GF-D8 (cell line): Measurements from ENCODE around the gene TLR2.
A peak's percentile ranks its signal among the peaks of the same experiment; 100 is the strongest.

Experiments used
- DNase-seq: peaks from one replicate; lab custom pipeline; 2025; lab: John Stamatoyannopoulos, UW

Gene TLR2, protein sequence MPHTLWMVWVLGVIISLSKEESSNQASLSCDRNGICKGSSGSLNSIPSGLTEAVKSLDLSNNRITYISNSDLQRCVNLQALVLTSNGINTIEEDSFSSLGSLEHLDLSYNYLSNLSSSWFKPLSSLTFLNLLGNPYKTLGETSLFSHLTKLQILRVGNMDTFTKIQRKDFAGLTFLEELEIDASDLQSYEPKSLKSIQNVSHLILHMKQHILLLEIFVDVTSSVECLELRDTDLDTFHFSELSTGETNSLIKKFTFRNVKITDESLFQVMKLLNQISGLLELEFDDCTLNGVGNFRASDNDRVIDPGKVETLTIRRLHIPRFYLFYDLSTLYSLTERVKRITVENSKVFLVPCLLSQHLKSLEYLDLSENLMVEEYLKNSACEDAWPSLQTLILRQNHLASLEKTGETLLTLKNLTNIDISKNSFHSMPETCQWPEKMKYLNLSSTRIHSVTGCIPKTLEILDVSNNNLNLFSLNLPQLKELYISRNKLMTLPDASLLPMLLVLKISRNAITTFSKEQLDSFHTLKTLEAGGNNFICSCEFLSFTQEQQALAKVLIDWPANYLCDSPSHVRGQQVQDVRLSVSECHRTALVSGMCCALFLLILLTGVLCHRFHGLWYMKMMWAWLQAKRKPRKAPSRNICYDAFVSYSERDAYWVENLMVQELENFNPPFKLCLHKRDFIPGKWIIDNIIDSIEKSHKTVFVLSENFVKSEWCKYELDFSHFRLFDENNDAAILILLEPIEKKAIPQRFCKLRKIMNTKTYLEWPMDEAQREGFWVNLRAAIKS

DNA sequence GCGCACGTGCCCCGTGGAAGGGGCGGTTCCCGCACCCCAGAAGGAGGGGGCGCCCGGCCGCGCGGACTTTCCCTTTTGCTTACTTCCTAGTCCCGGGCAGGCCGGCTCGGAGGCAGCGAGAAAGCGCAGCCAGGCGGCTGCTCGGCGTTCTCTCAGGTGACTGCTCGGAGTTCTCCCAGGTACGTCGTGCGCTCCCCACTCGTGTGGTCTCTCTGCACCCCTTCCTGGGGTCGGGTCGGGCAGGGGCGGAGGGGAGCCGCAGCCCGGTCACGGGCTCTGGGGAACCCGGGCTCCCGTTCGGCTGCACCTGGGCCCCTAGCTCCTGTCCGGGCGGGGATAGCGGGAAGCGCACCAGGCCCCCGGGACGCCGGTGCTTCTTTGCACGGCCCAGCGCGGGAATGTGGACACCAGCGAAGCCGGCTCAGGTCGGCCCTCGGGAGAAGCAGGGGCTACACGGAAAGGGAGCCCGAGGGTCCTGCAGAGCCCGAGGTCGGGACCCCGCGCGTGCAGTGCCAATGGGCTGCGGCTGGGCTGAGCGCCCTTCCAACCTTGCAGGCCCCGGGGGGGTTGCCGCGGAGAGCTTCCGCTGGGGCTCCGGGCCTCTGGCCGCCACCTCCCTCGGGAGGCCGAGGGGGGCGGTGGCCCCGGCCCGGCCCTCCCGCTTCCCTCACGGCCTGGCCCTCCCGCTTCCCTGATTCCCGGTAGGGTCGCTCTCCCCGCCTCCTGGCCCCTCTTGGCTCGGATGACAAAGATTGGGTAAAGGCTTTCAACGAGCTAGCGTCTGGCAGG is at the start of gene TLR2:
TSS of gene TLR2 (plus strand) at position 99 of the 789 bp plus-strand sequence. CDS start 18,628 bp downstream, outside the sequence.
- no peak for DNase-seq

DNA sequence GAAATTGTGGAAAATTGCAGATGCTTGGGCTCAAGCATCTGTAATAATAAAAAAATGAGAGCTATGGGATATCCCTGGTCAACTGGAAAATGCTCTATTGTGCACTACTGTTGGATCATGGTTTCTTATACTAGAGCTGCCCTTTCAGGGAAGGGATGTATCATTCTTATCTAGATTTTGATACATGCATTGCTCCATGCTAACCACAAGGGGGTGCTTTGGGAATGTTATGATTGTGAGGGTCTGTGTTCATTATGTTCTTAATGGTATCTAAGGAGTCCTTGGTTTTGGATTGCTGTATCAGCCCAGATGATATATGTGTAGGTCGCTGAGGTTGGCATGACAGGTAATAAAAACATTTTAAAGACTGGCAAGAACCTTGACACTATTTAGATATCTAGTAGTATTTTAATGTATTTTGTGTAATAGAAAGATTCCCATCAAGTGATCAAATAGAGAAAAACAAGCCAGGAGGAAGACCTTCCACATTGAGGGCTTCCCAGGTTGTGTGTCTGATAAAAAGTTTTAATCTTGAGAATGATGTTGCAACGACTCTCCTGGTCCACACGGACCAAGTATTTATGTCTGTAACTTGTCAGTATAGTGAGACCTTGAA is 49.2 kb upstream of the TLR2 start:
- no peak for DNase-seq

DNA sequence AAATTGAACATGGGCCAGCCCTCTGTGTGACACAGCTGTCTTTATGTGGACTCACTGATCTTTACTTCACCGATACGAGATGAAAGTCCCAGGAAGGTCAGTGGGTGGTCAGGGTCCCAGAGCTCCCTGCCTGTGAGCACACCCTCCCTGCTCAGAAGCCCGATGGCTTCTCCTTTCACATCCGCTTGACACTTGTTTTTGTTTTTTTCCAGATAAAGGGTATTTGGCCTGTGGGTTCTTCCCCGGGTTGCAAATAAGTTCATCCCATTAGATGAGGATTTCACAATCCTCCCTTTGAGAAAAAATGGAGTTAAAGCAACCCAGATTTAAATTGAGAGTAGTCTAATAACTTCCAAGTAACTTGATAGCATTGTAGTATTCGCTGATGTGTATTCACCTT is 48.2 kb upstream of the TLR2 start:
- no peak for DNase-seq

DNA sequence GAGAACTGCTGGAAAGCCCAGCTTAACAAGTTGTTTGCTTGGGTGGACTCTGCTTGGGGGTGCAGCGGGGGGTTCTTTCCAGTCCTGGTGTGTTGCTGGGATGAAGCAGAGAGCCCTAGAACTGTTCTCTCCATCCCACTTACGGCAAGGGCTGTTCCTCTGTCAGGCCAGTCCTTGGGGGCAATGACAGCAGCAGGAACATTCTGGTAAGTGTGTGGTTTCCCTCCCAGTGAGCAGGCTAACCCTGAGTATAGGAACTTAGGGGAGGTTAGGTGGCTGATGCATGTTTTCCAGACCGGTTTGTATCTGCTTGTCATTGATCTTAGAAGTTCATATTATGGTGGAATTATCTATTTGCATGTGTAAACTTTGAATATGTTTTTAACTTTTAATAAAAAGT is 46.9 kb upstream of the TLR2 start:
- DNase-seq: no peak

DNA sequence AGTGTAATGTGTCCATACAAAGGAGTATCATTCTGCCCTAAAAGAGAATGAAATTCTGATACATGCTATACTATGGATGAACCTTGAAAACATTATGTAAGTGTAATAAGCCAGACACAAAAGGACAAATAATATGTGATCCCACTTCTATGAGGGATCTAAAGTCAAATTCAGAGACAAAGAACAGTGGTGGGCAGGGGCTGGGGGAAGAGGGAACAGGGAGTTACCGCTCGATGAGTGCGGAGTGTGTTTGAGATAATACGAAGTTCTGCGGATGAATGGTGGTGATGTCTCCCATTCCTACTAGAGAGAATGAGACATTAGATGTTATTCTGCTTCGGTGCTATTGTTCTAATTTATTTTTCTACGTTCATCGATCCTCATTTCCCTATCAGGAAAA is 46.1 kb upstream of the TLR2 start:
- DNase-seq: no peak

DNA sequence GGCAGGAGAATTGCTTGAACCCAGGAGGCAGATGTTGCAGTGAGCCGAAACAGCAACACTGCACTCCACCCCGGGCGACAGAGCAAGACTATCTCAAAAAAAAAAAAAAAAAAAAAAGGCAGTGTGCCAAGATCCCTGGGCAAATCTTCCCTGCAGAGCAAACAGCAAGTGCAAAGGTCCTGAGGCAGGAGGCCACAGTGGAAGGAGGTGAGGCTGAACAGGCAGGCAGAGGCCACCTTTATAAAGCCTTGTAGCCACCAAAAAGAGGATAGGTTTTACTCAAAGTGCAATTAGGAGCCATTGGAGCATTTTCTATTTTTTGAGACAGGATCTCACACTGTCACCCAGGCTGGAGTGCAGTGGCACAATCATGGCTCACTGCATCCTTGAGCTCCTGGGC is 45.1 kb upstream of the TLR2 start:
- DNase-seq: no peak

DNA sequence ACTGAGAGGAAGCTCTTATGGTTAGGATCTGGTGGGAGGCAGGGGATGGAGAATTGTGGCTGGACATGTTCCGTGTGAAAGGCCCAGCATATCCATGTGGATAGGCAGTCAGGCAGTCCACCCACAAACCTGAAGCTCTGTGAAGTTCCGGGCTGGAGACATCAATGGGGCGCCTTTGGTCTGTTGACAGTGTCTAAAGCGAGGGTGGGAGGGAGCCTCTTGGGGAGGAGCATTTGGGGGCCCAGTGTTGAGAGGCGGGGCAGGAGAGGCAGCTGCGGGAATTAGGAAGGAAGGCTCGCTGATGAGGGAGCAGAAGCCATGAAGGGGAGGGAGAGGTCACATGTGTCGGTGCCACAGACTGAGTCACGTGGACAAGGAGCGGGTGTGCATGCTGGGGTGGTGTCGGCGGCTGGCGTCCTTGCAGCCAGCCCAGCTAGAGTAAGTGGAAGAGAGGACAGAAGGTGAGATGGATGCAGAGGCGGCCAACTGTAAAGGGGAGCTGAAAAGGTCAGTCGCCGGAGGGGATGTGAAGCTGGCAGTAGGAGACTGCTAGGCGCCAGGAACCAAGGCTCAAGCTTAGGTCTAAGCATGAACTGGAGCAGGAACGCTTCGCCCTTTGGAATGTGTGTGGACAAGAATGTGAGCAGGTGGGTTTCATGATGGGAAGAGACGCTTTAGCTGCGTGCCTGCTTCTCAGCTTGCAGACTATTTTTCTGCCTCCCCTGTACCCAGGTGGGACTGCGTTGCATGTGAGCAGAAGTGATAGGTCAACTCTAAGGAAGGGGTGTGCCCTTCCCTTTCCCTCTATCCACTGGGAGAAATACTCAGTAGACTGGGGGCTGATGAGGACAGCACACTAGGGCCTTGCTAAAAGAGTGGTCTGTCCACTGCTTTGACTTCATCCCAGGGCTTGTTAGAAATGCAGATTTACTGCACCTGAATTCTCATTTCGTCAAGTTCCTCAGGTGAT is 44.0 kb upstream of the TLR2 start:
- DNase-seq: no peak

DNA sequence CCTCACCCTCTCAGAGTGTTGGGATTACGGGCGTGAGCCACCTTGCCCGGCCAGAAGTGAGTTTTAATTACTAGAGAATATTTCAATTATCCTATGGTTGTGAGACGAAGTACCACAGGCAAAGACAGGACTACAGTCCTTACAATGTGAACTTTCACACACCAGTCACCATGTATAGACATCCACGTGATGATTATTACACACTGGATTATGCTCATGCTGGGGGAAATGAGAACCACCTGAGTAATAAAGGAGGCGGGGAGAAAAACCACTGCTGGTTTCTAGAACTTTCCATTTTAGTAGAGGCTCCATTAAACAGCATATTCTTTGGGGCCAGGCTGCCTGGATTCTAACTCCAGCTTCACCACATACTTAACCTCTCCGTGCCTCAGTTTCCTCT is 42.5 kb upstream of the TLR2 start:
- DNase-seq: no peak

DNA sequence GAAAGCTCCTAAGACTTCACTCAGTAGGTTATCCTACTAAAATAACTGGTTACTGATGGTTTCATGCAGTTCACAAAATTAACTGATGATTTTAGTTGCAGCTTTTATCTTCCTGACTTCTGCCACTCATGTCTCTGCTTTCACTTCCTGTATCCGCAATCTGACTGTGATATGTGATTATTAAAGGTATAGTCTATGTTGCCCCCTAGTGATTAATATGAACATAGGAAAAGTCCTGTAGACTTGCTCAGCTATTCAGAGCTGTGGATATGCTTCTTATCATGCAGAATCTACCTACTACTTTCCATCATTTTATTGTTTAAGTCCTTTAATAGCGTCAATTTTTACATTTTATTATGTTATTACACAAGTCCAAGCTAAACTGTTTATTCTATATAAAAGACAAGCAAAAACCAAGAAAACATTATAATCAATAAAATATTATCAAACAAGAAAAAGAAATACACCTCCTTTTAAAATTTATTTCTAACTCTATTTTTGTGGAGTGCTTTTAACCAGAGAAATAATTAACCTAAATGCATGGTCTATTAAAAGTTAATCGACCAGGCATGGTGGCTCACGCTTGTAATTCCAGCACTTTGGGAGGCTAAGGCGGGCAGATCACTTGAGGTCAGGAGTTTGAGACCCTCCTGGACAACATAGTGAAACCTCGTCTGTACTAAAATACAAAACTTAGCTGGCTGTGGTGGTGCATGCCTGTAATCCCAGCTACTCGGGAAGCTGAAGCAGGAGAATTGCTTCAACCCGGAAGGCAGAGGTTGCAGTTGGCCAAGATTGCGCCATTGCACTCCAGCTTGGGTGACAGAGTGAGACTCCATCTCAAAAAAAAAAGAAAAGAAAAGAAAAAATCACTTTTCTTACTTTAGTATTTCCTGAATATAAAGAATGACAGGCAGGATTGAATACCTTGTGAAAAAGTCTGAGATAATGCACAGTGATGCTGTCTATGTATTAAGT is 40.4 kb upstream of the TLR2 start:
- DNase-seq: peak; percentile 67

DNA sequence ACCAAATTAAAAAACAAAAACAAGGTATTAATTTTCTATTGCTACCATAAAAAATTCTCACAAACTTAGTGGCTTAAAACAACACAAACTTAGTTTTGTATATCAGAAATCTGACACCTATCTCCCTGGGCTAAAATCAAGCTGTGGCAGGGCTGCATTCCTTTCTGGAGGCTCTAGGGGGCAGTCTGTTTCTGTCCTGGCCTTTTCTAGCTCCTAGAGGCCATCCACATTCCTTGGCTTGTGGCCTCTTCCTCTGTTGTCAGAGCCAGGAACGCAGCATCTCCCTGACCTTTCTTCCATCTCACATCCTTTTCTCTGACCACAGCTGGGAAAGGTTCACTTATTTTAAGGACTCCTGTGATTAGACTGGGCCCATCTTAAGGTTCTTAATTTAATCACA is 38.9 kb upstream of the TLR2 start:
- DNase-seq: no peak

DNA sequence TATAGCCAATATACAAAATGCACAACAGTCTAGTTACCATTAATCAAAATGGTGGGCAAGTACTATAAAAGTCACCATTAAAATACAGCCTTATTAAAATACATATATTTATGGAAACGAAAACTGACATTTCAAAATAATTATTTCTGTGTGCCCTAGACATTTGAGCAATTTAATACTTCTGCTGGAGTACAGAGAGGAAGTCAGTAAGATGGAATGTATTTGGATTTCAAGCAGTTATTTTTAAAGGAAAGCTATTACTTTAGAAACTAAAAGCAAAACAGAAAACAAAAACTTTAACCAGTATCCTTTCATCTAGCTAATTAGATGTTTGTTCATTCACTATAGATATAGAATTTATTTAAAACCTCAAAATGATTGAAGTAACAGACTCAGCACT is 37.8 kb upstream of the TLR2 start:
- DNase-seq: no peak

DNA sequence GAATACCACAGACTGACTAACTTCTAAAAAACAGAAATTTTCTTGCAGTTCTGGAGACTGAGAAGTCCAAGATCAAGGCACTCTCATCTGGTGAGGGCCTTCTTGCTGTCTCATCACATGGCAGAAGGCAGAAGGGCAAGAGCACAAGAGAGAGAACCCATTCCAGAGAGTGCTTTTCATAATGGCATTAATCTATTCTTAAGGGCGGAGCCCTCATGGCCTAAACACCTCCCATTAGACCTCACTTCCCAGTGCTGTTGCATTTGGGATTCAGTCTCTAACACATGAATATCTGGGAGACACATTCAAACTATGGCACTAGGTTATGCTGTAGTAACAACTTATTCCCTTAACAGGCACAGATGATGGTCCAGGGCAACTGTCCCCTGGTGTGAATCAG is 37.1 kb upstream of the TLR2 start:
- DNase-seq: no peak

DNA sequence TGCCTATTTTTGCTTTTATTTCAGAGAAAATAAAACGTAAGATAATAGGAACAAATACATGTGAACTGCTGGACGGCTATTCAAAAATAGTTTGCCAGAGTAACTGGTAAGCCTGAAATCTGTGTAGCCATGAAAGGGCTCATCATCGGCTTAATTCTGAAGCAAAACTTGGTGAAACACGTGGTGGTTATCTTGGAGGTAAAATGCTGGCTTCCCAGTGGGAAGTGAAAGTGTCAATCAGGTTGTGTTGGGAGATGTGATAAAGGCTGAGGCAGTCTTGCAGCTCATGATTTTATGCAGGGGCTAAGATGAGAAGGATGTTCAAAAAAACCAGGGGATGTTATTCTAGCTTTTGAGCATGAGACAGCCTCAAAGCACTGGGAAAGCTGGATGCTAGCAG is 36.1 kb upstream of the TLR2 start:
- DNase-seq: no peak

DNA sequence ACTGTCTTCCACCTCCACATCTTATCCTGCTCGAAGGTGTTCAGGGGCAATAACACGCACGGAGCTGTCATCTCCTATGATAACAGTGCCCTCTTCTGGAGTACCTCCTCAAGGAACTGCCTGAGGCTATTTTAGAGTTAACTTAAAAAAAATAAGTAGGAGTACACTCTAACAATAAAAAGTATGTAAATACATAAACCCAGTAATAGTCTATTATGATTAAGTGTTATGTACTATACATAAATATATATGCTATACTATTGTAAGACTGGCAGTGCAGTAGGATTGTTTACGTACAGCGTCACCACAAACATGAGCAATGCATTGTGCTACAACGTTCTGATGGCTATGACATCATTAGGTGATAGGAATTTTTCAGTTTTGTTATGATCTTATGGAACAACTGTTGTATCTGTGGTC is 34.5 kb upstream of the TLR2 start:
- DNase-seq: no peak

DNA sequence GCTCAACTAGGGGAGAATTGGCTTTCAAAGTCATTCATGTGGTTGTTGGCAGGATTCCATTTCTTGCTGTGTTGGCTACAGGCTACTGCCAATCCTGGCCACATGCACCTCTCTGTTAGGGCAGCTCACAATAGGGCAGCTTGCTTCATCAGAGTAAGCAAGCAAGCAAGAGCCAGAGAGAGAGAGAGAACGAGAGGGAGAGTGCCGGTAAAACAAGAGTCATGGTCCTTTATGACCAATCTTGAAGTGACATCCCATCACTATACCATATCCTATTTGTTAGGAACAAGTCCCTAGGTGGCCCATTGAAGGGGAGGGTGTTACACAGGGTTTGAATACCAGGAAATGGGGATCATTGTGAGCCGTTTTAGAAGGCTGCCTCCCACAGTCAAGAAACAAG is 33.0 kb upstream of the TLR2 start:
- DNase-seq: no peak

DNA sequence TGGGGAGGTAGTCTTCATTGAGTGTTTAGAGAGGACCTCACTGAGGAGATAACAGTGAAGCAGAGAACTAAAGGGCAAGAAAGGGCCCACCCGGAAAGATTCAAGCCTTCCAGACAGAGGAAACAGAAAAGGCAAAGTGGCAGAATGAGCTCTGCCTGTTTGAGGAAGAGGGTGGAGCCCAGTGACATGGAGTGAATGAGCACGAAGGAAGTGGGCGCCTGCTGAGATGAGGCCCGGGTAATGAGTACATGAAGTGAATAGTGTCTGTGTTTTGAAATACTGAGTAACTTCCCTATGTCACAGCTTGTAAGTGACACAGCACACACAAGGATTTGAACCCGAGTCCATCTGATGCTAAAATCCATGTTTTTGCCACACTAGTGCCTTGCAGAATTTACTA is 32.5 kb upstream of the TLR2 start:
- DNase-seq: peak; percentile 93

DNA sequence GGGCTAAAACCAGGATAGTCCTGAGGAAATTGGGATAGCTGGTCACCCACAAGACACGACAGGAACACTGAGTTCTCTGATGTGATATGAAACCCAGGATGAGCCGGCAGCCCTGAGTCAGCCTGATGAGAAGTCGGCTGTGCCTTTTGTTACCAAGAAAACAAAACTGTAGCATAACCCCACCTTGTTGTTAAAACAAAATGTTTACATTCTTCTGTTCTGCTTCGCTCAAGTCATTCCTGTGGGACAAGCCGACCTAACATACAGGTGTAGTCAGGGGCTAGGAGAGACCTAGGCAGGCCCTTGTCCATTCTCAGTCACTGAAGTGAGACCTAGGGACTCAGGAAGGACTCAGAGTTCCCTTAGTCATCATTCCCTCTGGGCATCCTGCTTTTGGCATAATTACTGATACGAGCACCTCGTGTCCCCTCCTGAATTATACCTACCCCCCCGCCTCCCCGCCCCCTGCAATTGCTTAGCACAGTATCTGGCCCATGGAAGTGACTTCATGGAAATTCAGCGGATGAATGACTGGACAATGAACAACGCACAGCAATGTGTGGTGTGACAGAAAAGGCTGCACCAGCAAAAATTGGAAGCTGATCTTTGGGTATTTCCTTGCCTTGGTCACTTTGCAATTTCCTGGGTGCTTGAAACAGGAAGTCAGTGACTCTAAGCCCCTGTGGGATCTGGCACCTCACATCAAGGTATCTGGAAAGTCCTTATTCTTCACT is 31.9 kb upstream of the TLR2 start:
- DNase-seq: peak; percentile 76

DNA sequence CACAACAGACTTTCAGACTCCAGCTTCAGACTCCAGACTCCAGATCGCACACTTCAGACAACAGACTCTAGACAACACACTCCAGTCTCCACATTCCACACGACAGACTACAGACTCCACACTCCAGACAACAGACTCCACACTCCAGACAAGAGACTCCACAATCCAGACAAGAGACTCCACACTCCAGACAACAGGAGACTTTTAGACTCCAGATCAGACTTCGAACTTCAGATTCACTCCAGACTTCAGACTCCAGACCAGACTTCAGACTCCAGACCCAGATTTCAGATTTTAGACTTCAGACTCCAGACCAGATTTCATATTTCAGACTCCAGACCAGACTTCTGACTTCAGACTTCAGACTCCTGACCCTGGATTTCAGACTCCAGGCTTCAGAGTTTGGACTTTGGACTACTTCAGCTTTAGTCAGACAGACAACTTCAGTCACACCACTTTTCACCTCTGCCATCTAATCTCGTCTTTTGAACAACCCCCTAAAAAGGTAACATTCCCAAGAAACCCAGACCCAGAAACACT is 29.0 kb upstream of the TLR2 start:
- DNase-seq: no peak

DNA sequence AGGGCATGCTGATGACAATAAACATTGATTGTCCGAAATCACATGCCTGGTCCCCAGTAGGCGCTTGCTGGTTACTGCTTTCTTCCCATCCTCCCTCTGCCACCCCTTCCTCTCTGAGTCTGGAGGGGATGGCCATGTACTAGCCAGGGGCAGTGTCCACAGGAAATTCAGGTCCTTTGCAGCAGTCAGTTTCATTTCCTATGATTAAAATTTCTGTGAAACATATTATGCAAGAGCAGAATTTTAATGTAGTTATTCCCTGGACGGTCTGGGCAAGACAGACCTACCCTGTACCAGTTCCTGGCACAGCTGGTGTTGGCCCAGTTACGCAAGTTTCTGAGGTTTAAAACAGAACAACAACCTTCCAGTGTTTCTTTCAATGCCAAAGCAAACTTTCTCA is 28.2 kb upstream of the TLR2 start:
- peak; percentile 33 for DNase-seq
